Dermis microvascular lymphatic vessel endothelial cell (primary cell): Measurements from ENCODE around the gene ZDHHC1. TPM values are rescaled to one million over a fixed set of nuclear protein-coding genes. Genes with fewer than 3 reads are reported as not detected.

ENCODE experiments used
- DNase-seq, 2 donors: peaks; one replicate each; pipeline versions ENCODE4 v3.0.0 to v3.0.0-alpha.2; 2010; ENCODE audit warnings: low read depth in 2 of 2
- total RNA-seq: library from RNA; depleted of rRNA; stranded (reverse); fragments of >200 nt; gene quantifications from 2 replicates; pipeline ENCODE4 v1.2.1, GENCODE V29; 2014

ZDHHC1 gene
- total RNA-seq, 1 donor from 2014 or later, result 3.1 TPM

DNA sequence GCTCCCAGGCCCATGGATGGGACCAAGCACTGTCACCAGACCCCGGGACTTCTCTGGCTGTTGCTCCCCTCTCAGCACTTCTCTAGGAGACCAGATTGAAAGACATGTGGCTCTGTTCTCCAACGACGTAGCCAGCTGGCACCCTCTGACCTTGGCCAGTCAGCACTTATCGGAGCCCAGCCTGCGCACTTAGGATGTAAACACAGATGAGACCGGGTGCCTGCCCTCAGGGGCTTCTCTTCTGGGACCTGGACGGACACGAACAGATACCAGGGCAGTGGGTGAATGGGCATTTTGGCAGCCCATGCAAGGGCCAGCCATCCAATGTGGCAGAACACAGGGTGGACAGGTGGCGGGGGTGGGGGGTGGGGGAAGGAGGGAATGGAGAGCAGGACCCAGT is 6.6 kb downstream of the ZDHHC1 start:
- no peak for DNase-seq

DNA sequence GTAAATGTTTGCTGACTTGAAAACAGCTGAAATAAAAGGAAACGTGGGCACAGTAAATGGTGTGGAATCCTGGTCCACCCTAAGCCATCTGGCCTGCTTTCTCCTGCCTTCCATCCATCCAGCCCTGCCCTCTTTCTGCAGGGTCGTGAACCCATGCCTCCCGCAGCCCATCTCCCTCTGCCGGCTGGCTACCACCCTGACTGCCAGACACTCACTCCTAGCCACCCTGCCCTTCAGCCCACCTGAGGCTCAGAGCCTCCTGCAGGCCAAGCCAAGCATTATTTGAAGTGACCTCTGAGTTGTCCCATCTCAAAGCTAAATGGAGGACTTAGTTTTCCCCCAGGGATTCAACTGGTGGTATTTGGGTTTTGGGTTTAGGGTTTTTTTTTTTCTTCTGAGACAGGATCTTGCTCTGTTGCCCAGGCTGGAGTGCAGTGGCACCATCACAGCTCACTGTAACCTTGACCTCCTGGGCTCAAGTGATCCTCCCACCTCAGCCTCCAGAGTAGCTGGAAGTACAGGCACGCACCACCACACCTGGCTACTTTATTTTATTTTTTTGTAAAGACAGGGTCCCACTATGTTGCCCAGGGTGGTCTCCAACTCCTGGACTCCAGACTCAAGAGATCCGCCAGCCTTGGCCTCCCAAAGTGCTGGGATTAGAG is 8.4 kb downstream of the ZDHHC1 start:
- DNase-seq, result no peak

DNA sequence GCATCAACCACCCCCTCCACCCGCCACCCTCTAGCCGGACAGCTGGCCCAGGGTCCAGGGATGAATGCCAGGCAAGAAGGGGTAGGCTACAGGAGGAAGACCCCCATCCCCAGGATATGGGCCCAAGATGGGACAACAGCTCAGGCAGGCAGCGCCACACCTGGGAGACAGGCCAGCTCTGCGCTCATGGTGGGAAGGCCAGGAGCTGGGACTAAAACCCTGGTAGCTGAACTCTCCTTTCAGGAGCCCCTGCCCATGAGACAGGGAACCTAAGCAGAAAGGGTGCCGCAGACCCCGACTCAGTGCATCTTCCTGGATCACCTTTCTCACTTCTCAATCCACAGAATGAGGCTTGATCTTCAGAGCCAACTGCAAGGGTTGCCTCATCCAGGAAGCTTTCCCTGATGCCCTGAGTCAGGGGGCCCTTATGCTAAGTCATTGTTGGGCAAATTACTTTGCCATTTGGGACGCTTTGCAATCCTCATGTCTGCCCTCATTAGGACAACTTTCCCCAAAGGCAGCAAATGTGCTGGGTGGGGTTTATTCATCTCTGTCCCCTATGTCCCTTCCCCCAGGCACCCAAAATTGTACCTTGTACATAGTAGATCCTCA is 9.0 kb downstream of the ZDHHC1 start:
- no peak for DNase-seq

GRCh38 chr16:67406111-67406971 is 9.9 kb downstream of the ZDHHC1 start:
- peak in 1 of 2 donors; percentile 74 for DNase-seq

DNA sequence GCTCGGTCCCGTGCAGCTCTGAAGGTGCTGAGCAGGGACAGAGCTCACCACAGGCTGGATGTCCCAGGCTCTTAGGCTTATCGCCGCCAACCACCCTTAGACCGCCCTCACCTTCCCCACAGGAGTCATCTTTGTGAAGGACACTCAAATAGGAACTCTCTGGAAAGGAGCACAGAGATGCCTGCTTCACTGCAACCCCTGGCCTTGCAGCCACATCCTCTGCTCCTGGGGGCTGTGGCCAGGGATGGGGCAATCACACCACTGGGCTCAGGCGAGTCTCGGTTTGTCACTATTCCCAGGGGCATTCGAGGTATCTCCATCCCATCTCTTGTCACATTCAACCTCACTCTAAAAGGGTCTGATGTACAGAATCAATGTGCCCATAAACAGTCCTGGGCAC is 10.9 kb downstream of the ZDHHC1 start:
- DNase-seq, result no peak

GRCh38 chr16:67404740-67405226 is 11.5 kb downstream of the ZDHHC1 start:
- no peak for DNase-seq

GRCh38 chr16:67403976-67404555 is 12.2 kb downstream of the ZDHHC1 start:
- DNase-seq, result peak in 1 of 2 donors; percentile 36

GRCh38 chr16:67400901-67401300 is 15.4 kb downstream of the ZDHHC1 start:
- no peak for DNase-seq

DNA sequence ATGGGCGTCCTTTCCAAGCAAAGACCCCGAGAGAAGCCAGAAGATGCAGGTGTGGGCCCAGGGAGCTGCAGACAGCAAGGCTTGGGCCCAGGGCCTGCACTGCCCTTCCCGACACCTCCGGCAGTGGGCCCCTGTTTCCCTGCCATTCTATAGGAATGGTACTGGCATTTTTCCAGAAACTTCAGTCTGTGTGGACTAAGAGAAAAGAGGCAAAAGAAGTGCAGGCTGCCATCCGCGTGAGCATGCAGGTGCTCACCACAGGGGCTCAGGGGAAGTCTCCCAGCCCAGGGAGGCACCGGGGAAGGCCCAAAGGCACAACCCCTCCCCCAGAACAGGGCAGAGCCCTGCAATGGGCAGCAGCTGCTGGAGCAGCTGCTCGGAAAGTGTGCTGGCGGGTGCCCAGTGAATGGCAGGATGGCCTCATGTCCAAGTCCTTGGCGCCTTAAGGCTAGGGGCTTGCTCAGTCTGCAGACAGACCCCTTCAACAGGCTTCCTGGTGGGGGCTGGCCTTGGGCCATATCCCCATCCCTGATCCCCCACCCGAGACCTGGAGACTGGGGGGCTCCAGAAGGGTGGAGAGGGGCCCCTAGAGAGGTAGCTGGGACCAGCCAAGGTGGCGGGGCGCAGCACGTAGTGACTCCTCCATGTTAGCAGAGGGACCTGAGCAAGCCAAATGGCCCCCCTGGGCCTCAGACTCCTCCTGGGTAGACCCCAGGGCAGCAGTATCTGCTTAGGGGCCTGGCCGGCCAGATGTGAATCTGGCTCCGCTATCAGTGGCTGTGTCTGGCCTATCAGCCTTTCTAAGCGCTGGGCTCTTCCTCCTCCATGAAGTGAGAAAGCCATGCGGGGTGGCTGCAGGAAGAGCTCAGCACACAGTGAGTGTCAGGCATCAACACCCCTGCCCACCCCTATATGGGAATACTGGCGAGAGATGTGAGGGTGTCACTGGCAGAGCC is 16.2 kb downstream of the ZDHHC1 start:
- no peak for DNase-seq

GRCh38 chr16:67399218-67399733 is 17.0 kb downstream of the ZDHHC1 start:
- DNase-seq, result peak in 1 of 2 donors; percentile 45

DNA sequence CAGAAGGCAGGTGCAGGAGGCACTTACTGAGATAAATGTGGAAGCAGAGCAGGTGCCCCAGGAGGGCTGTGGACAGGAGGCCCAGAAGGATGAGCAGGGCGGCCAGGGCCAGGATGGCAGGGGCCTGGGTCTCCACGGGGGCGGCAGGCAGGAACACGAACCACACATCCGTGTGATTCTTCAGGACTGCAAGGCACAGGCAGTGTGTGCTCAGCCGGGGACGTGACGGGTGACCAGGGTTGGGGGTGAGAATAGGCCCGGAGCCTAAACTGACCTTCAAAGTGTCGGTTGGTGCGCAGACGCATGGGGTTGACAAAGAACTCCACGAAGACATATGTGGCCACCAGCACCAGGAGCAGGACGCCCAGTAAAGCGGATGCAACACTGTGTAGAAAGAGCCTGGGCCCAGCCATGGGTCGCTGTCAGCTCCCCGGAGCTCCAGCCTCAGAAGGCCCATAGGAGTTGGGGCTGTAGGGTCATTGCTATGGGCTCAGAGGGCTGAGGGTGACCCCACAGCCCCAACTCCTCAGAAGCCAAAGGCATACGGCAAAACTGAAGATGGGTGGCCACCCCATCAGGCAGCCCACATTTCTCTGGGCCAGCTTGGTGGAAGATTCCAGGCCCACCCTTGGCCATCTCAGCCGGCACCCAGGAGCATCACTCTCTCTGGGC is 17.6 kb downstream of the ZDHHC1 start:
- no peak for DNase-seq

- DNase-seq, result no peak
Observed at GRCh38 chr16:67397812-67398545, 18.3 kb downstream of the ZDHHC1 start.

DNA sequence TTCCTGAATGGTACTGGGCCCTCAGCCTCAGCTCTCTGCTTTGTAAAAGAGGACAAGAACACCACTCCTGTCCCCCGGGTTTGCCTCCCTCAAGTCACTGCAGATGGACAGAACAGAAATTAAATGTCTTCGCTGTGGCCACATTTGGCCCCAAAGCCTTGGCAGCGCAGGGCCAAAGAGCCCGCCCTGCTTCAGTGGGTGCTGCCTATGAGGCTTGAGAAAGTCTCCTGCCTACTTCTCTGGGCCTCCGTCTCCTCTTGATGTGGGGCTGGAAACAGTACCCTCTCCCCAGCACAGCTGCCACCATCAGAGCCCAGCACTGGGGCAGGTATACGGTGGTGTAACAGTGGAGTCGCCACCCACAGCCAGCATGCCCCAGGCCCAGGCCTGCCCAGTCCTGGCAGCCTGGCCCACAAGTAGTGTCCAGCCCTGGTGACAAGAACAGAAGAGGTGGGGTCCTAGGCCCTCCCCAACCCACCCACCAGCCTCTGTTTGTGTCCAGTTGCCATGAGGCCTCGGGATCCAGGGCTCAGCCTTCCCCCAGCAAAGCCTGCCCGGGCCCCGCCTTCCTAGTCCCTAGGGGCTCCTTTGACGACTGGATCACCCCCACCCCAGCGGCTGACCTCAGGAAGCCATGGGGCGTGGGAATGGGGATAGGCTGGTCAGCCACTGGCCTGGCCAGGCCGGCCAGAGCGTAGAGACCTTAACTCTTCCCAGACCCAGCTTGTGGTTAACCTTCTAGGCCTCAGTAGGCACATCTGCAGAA is 19.1 kb downstream of the ZDHHC1 start:
- DNase-seq, result no peak

- peak; percentile 62 to 79 for DNase-seq
Observed at GRCh38 chr16:67396159-67397035, 19.9 kb downstream of the ZDHHC1 start.

DNA sequence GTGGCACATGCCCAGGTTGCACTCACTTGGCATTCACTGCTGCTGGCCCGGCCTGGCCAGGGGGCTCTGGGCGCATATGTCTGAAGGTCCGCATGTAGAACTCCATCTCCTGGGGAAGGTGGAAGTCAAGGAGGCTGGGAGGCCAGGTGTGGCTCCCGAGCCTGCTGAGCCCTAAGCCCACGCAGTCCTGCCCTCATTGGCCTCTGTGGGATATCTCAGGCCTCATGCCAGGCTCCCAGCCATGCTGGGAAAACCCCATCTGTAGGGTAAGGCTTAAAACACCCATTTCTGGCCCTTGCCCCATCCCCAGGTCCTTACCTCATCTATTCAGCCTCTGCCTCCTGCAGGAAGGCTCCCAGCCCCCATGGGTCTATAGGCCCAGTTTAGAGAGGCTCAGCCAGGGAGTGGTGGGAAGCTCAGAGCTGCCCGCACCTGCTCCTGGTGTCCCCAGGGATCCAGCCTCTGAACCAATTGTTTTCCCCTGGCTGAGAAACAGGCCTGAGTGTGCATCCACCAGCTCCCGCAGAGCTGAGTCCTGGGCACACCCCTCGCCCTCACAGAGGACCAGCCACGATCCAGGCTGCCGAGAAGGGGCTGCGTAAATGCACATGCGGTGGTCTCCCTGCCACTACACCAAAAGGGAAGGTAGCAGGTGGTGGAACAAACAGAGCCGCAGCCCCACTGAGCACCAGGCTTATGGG is 20.7 kb downstream of the ZDHHC1 start:
- DNase-seq, result no peak

- no peak for DNase-seq
Observed at GRCh38 chr16:67395105-67395457, 21.2 kb downstream of the ZDHHC1 start.
